IMR-90 (cell line): ENCODE data around the gene FBXW8. TPM values are rescaled to one million over a fixed set of nuclear protein-coding genes. Genes with fewer than 3 reads are reported as not detected.

Experiments used
- ATAC-seq: fragments of 200-7000 bp; cut with Tn5 transposase; 2 replicates; pipeline ENCODE4 v1.9.1; 2020; ENCODE audit warnings: low read depth, mild to moderate bottlenecking, moderate library complexity
- BruUV-seq: library from RNA; stranded (reverse); fragments of 400-500 nt; replicated peaks from 2 replicates; lab custom pipeline; 2021; lab: Mats Ljungman, UMichigan
- CTCF ChIA-PET: fragments of 300-600 bp; formaldehyde crosslinking; extraction: SDS; loops from one replicate; lab custom pipeline; 2021; ENCODE audit warnings: antibody characterized with exemption; lab: Yijun Ruan, JAX
- POLR2A ChIA-PET: fragments of 300-600 bp; sonication (Branson Sonifier 250); formaldehyde crosslinking; loops from one replicate; lab custom pipeline; 2022; ENCODE audit warnings: antibody characterized with exemption; ENCODE audit not compliant: unreplicated experiment; lab: Charles Lee
- DNase-seq: peaks from one replicate; pipeline ENCODE4 v3.0.0; 2013
- H2AFZ ChIP-seq: replicated peaks from 2 replicates; pipeline ENCODE3; 2013; ENCODE audit warnings: low read length, mild to moderate bottlenecking; ENCODE audit not compliant: poor library complexity
- H2AK5ac ChIP-seq: 2 replicates; pipeline ENCODE4 v1.6.1; 2013; ENCODE audit warnings: low read depth, low read length, inconsistent platforms
- H2AK9ac ChIP-seq: replicated peaks from 2 replicates; pipeline ENCODE3; 2013; ENCODE audit warnings: mild to moderate bottlenecking, low read depth, low read length, moderate library complexity; ENCODE audit not compliant: poor library complexity
- H2BK120ac ChIP-seq: 2 replicates; pipeline ENCODE4 v1.6.1; 2013; ENCODE audit warnings: low read depth, low read length, inconsistent platforms
- H2BK15ac ChIP-seq: 3 replicates; pipeline ENCODE4 v1.6.1; 2013; ENCODE audit warnings: low read depth, low read length, inconsistent platforms
- H2BK20ac ChIP-seq: 2 replicates; pipeline ENCODE4 v1.6.1; 2013; ENCODE audit warnings: low read depth, mild to moderate bottlenecking, inconsistent platforms, low read length, moderate library complexity
- H2BK5ac ChIP-seq: 2 replicates; pipeline ENCODE4 v1.6.1; 2013; ENCODE audit warnings: mild to moderate bottlenecking, low read depth, low read length, inconsistent platforms; ENCODE audit not compliant: poor library complexity, severe bottlenecking
- H3K14ac ChIP-seq: replicated peaks from 2 replicates; pipeline ENCODE4 v1.6.1; 2013; ENCODE audit warnings: low read depth, low read length, inconsistent platforms
- H3K18ac ChIP-seq: 2 replicates; pipeline ENCODE4 v1.6.1; 2013; ENCODE audit warnings: low read depth, low read length, control low read depth
- H3K23ac ChIP-seq: 2 replicates; pipeline ENCODE4 v1.6.1; 2013; ENCODE audit warnings: low read depth, low read length, inconsistent platforms
- H3K27ac ChIP-seq: 2 replicates; pipeline ENCODE4 v1.5.1; 2013; ENCODE audit warnings: mild to moderate bottlenecking, control low read depth, low read length; ENCODE audit not compliant: insufficient read depth
- H3K27me3 ChIP-seq: 2 replicates; pipeline ENCODE4 v1.6.1; 2013; ENCODE audit warnings: low read length; ENCODE audit not compliant: control insufficient read depth, insufficient read depth
- H3K36me3 ChIP-seq: 2 replicates; pipeline ENCODE4 v1.6.1; 2013; ENCODE audit warnings: low read length, mixed read lengths; ENCODE audit not compliant: control insufficient read depth, insufficient read depth
- H3K4ac ChIP-seq: 2 replicates; pipeline ENCODE4 v1.6.1; 2013; ENCODE audit warnings: low read depth, low read length, inconsistent platforms
- H3K4me1 ChIP-seq: 2 replicates; pipeline ENCODE4 v1.6.1; 2013; ENCODE audit warnings: low read length, mixed read lengths; ENCODE audit not compliant: control insufficient read depth, insufficient read depth
- H3K4me2 ChIP-seq: 2 replicates; pipeline ENCODE4 v1.6.1; 2013; ENCODE audit warnings: low read depth, mild to moderate bottlenecking, control low read depth, low read length, moderate library complexity
- H3K4me3 ChIP-seq: 2 replicates; pipeline ENCODE4 v1.5.1; 2013; ENCODE audit warnings: low read depth, mild to moderate bottlenecking, control low read depth, low read length, moderate library complexity; ENCODE audit not compliant: insufficient read depth
- H3K56ac ChIP-seq: 2 replicates; pipeline ENCODE4 v1.6.1; 2013; ENCODE audit warnings: low read length, inconsistent platforms; ENCODE audit not compliant: insufficient read depth; ENCODE audit errors: extremely low read depth
- H3K79me1 ChIP-seq, 2 experiments: 2 replicates each; pipeline ENCODE4 v1.6.1; 2013; ENCODE audit warnings: low read length in 2 of 2, inconsistent platforms in 1 of 2, low read depth in 1 of 2
- H3K9ac ChIP-seq: 2 replicates; pipeline ENCODE4 v1.6.1; 2013; ENCODE audit warnings: low read depth, low read length, control low read depth
- H3K9me1 ChIP-seq: 2 replicates; pipeline ENCODE4 v1.6.1; 2013; ENCODE audit warnings: low read length, inconsistent platforms; ENCODE audit not compliant: insufficient read depth
- H3K9me3 ChIP-seq: 2 replicates; pipeline ENCODE4 v1.6.1; 2013; ENCODE audit warnings: low read length; ENCODE audit not compliant: control insufficient read depth, insufficient read depth
- H4K20me1 ChIP-seq: 2 replicates; pipeline ENCODE4 v1.6.1; 2013; ENCODE audit warnings: low read length, inconsistent platforms; ENCODE audit not compliant: insufficient read depth
- H4K5ac ChIP-seq: 2 replicates; pipeline ENCODE4 v1.6.1; 2013; ENCODE audit warnings: mild to moderate bottlenecking, low read depth, low read length, control low read depth
- H4K8ac ChIP-seq, 2 experiments: 2 replicates each; pipeline ENCODE4 v1.6.1; 2013; ENCODE audit warnings: low read depth in 2 of 2, low read length in 2 of 2, control low read depth in 1 of 2, inconsistent platforms in 1 of 2
- H4K91ac ChIP-seq: 2 replicates; pipeline ENCODE4 v1.6.1; 2013; ENCODE audit warnings: low read depth, low read length, inconsistent platforms; ENCODE audit not compliant: insufficient read depth
- BHLHE40 ChIP-seq: fragments of 150-350 bp; IDR thresholded peaks from 2 replicates; pipeline ENCODE4 v1.6.1; 2016; ENCODE audit warnings: mild to moderate bottlenecking, low read depth, low read length
- CEBPB ChIP-seq: IDR thresholded peaks from 2 replicates; pipeline ENCODE4 v1.6.1; 2012; ENCODE audit warnings: low read depth, low read length, improper control_type of control experiment
- CHD1 ChIP-seq: IDR thresholded peaks from 2 replicates; pipeline ENCODE4 v1.6.1; 2012; ENCODE audit warnings: low read depth, low read length, improper control_type of control experiment
- CTCF ChIP-seq: conservative IDR thresholded peaks from 2 replicates; pipeline ENCODE4 v1.5.1; 2012; ENCODE audit warnings: mild to moderate bottlenecking, low read depth, low read length, improper control_type of control experiment
- ELK1 ChIP-seq: fragments of 150-350 bp; IDR thresholded peaks from 2 replicates; pipeline ENCODE4 v1.6.1; 2016; ENCODE audit warnings: low read depth, mild to moderate bottlenecking, low read length, moderate library complexity, borderline replicate concordance
- FOS ChIP-seq: fragments of 150-350 bp; IDR thresholded peaks from 2 replicates; pipeline ENCODE4 v1.6.1; 2016; ENCODE audit warnings: low read depth, low read length
- MAFK ChIP-seq: IDR thresholded peaks from 2 replicates; pipeline ENCODE4 v1.6.1; 2012; ENCODE audit warnings: low read depth, low read length, improper control_type of control experiment
- MAZ ChIP-seq: IDR thresholded peaks from 2 replicates; pipeline ENCODE4 v1.6.1; 2012; ENCODE audit warnings: low read depth, mild to moderate bottlenecking, low read length, improper control_type of control experiment, moderate library complexity, borderline replicate concordance
- MXI1 ChIP-seq: IDR thresholded peaks from 2 replicates; pipeline ENCODE4 v1.6.1; 2012; ENCODE audit warnings: low read depth, mild to moderate bottlenecking, low read length, moderate library complexity, borderline replicate concordance
- NFE2L2 ChIP-seq: fragments of 150-350 bp; IDR thresholded peaks from 2 replicates; pipeline ENCODE4 v1.6.1; 2016; ENCODE audit warnings: low read depth, mild to moderate bottlenecking, low read length
- POLR2A ChIP-seq: IDR thresholded peaks from 2 replicates; pipeline ENCODE4 v1.6.1; 2012; ENCODE audit warnings: mild to moderate bottlenecking, low read depth, low read length
- RCOR1 ChIP-seq: IDR thresholded peaks from 2 replicates; pipeline ENCODE4 v1.6.1; 2012; ENCODE audit warnings: mild to moderate bottlenecking, low read length, improper control_type of control experiment; ENCODE audit not compliant: insufficient replicate concordance
- RFX5 ChIP-seq: IDR thresholded peaks from 2 replicates; pipeline ENCODE4 v1.8.0; 2012; ENCODE audit warnings: low read depth, mild to moderate bottlenecking, low read length, moderate library complexity
- USF2 ChIP-seq: fragments of 150-350 bp; IDR thresholded peaks from 2 replicates; pipeline ENCODE4 v1.6.1; 2017; ENCODE audit warnings: mild to moderate bottlenecking, antibody characterized with exemption, low read length, low read depth
- WGBS, 2 experiments: methylation state at CpG; one replicate each; pipeline versions ENCODE4 v1.1.5 to v1.1.7; 2013; ENCODE audit warnings: missing lambda C conversion rate in 2 of 2; ENCODE audit not compliant: insufficient read length in 1 of 2; ENCODE audit errors: extremely low coverage in 2 of 2; 5-methylcytosine and 5-hydroxymethylcytosine counted together
- dilution Hi-C: fragments of 300-500 bp; cut with HindIII; formaldehyde crosslinking; loops from one replicate; pipeline ENCODE4 v1.14.3; 2018; ENCODE audit warnings: low sequenced_read_pairs; ENCODE audit not compliant: unreplicated experiment
- in situ Hi-C: fragments of 300-500 bp; cut with MboI; formaldehyde crosslinking; loops from 3 replicates; pipeline ENCODE4 v1.14.3; 2019; ENCODE audit warnings: low sequenced_read_pairs, inconsistent platforms, mixed read lengths
- intact Hi-C: fragments of 100-400 bp; cut with micrococcal nuclease; formaldehyde crosslinking; loops from 2 replicates; pipeline ENCODE4 v1.10.0; 2022
- polyA plus RNA-seq, 3 experiments: library from polyadenylated mRNA; depleted of rRNA; stranded (reverse); fragments of >200 nt; gene quantifications; 2 replicates each; pipeline ENCODE4 v1.2.3, GENCODE V29; 2012; ENCODE audit warnings: low replicate concordance in 1 of 3
- total RNA-seq: library from RNA; depleted of rRNA; stranded (reverse); fragments of >200 nt; gene quantifications from 2 replicates; pipeline ENCODE4 v1.2.3, GENCODE V29; 2012

Gene FBXW8
- total and polyA plus RNA-seq, 2 of the 4 experiments (the other 2 are of a cell fraction) = 20.3 to 25.8 TPM

- Histone ChIP-seq H3K27me3 (peaks cover 20% of the 10 kb centered on the region), H2BK20ac (no peak overlapping the region), H3K4ac (no peak overlapping the region), H3K9ac (no peak overlapping the region), H3K79me1 (no peaks in the 10 kb centered on the region), H4K91ac (no peak overlapping the region), H4K20me1 (no peaks in the 10 kb centered on the region), H3K4me2 (no peak overlapping the region), H3K4me3 (no peak overlapping the region), H3K18ac (no peak overlapping the region), H3K4me1 (no peaks in the 10 kb centered on the region), H3K27ac (no peak overlapping the region), H2AK5ac (no peak overlapping the region), H2BK5ac (no peak overlapping the region), H3K36me3 (no peaks in the 10 kb centered on the region), H3K56ac (no peak overlapping the region), H2BK15ac (no peak overlapping the region), H4K5ac (no peak overlapping the region), H3K23ac (no peak overlapping the region), H2AK9ac (no peak overlapping the region), H4K8ac (no peak overlapping the region), H2BK120ac (no peak overlapping the region), H3K9me3 (no peaks in the 10 kb centered on the region), H2AFZ (no peak overlapping the region), H3K14ac (no peak overlapping the region), H3K9me1 (no peaks in the 10 kb centered on the region)
- intact Hi-C loops (no loop called here), in situ Hi-C loops (no loop called here), dilution Hi-C loops (no loop called here)
- DNase-seq (no peak), ATAC-seq (no peak)
- 78% methylated on average over 9 of the region's 24 CpGs; no CpG with 5 or more reads in 1 of the 2 experiments for WGBS, 2 experiments
- BruUV-seq = no TSS peak
- CTCF ChIA-PET = no interaction called here
- POLR2A ChIA-PET = no interaction called here
- no peak for TF ChIP-seq FOS
- TF ChIP-seq RCOR1 = no peak
- no peak for TF ChIP-seq BHLHE40
- no peak for TF ChIP-seq MAZ
- no peak for TF ChIP-seq POLR2A
- TF ChIP-seq MXI1 = no peak
- no peak for TF ChIP-seq MAFK
- TF ChIP-seq CTCF = no peak
- TF ChIP-seq NFE2L2 = no peak
- TF ChIP-seq USF2 = no peak
- TF ChIP-seq CHD1 = no peak
- no peak for TF ChIP-seq RFX5
- no peak for TF ChIP-seq ELK1
- no peak for TF ChIP-seq CEBPB
These were observed 165.9 kb downstream of the FBXW8 start for GRCh38 chr12:117076410-117077372.
